Kidney epithelial cell (primary cell): Measurements from ENCODE around the gene RAD54L. TPM values are rescaled to one million over a fixed set of nuclear protein-coding genes. Genes with fewer than 3 reads are reported as not detected.

ENCODE experiments used
- DNase-seq: peaks from one replicate; pipeline ENCODE4 v3.0.0-alpha.2; 2010; ENCODE audit warnings: low read depth
- H3K27me3 ChIP-seq: 2 replicates; pipeline ENCODE4 v1.6.0; 2011; ENCODE audit warnings: low read length; ENCODE audit not compliant: control insufficient read depth, insufficient read depth
- H3K36me3 ChIP-seq: 2 replicates; pipeline ENCODE4 v1.5.1; 2011; ENCODE audit warnings: low read length; ENCODE audit not compliant: control insufficient read depth, insufficient read depth
- H3K4me3 ChIP-seq: 2 replicates; pipeline ENCODE4 v1.5.1; 2011; ENCODE audit warnings: low read depth, mild to moderate bottlenecking, control low read depth, low read length
- CTCF ChIP-seq: IDR thresholded peaks from 2 replicates; pipeline ENCODE4 v1.5.1; 2011; ENCODE audit warnings: mild to moderate bottlenecking, moderate library complexity, low read length, control low read depth, inconsistent platforms; ENCODE audit not compliant: insufficient read depth, poor library complexity, severe bottlenecking
- total RNA-seq: library from RNA; depleted of rRNA; stranded (reverse); fragments of >200 nt; gene quantifications from 2 replicates; pipeline ENCODE4 v1.2.3, GENCODE V29; 2015

The RAD54L gene
- total RNA-seq, 1 donor from 2014 or later: 6.1 TPM

GRCh38 chr1:46205141-46205540 lies 42.4 kb upstream of the RAD54L start:
- no peak for DNase-seq
- Histone ChIP-seq H3K27me3 (no peaks in the 10 kb centered on the region), H3K4me3 (no peak overlapping the region), H3K36me3 (no peaks in the 10 kb centered on the region)
- TF ChIP-seq CTCF: no peak

DNA sequence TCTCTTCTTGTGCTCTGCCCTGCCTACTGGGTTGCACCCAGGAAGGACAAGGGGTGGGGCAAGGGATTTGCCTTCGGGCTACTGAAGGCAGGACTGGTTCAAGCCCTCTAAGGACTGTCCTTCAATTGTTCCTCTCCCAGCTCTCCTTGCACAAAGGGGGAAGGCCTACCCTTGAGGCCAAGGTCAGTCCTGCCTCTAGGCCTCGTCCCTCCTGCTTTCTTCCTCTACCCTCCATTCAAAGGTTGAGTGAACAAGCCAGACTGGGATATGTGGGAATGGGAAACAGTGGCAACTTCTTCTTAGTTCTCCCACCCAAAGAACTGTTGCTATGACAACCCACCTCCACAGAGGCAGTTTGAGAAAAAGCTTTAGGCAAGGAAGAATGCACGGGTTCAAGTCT lies 41.8 kb upstream of the RAD54L start:
- TF ChIP-seq CTCF: no peak
- no peaks in the 10 kb centered on the region for H3K36me3 ChIP-seq
- no peaks in the 10 kb centered on the region for H3K27me3 ChIP-seq
- H3K4me3 ChIP-seq: no peak overlapping the region
- DNase-seq: no peak

- Histone ChIP-seq H3K27me3 (no peaks in the 10 kb centered on the region), H3K4me3 (no peak overlapping the region), H3K36me3 (no peaks in the 10 kb centered on the region)
- no peak for TF ChIP-seq CTCF
- DNase-seq: no peak
Observed at GRCh38 chr1:46206399-46206798, 41.2 kb upstream of the RAD54L start.

DNA sequence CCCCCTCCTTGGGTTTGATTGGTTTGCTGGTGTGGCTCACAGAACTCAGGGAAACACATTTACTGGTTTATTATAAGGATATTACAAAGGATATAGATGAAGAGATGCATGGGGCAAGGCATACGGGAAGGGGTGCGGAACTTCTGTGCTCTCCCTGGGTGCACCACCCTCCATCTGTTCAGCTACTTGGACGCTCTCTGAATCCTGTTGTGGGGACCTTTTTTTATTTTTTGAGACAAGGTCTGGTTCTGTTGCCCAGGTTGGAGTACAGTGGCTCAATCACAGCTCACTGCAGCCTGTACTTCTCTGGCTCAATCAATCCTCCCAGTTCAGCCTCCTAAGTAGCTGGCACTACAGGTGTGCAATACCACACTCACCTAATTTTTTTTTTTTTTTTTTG lies 37.0 kb upstream of the RAD54L start:
- Histone ChIP-seq H3K27me3 (no peaks in the 10 kb centered on the region), H3K4me3 (no peak overlapping the region), H3K36me3 (no peaks in the 10 kb centered on the region)
- DNase-seq: no peak
- TF ChIP-seq CTCF: no peak

DNA sequence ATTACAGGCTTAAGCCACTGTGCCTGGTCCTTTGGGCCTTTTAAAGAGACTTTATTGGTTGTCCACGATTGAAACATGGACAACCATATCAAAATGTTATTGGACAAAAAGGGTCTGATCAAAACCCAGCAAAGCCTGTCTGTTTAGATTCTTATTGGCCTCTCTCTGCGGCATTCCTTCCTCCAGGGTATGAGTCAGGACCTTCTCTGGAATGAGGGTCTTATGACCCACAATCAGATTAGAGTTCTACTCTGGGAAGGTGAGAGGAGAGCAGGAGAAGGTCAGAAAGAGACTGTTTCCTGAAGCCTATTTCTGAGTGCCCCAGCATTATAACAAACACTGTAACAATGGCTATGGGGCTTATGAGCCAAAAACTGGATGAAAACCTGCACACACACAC lies 36.5 kb upstream of the RAD54L start:
- Histone ChIP-seq H3K36me3 (no peaks in the 10 kb centered on the region), H3K27me3 (no peaks in the 10 kb centered on the region), H3K4me3 (no peak overlapping the region)
- no peak for TF ChIP-seq CTCF
- DNase-seq: no peak

DNA sequence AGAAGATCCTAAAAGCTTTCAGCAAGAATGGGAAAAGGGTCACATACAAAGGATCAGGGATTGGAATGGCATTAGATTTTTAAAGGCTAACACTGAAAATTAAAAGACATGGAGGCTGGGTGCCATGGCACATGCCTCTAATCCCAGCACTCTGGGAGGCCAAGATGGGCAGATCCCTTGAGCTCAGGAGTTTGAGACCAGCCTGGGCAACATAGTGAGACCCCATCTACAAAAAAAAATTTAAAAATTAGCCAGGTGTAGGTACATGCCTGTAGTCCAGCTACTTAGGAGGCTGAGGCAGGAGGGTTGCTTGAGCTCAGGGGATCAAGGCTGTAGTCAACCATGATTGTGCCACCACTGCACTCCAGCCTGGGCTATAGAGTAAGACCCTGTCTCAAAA lies 32.1 kb upstream of the RAD54L start:
- no peak for TF ChIP-seq CTCF
- no peaks in the 10 kb centered on the region for H3K27me3 ChIP-seq
- no peak for DNase-seq
- no peak overlapping the region for H3K4me3 ChIP-seq
- no peaks in the 10 kb centered on the region for H3K36me3 ChIP-seq
